ENCODE results near the gene MTHFD2L.
"Not testable (repeated sequence)": the region's sequence is repeated elsewhere in the genome, so short reads cannot be mapped to it uniquely, and the experiment has no call there.

Gene MTHFD2L

DNA sequence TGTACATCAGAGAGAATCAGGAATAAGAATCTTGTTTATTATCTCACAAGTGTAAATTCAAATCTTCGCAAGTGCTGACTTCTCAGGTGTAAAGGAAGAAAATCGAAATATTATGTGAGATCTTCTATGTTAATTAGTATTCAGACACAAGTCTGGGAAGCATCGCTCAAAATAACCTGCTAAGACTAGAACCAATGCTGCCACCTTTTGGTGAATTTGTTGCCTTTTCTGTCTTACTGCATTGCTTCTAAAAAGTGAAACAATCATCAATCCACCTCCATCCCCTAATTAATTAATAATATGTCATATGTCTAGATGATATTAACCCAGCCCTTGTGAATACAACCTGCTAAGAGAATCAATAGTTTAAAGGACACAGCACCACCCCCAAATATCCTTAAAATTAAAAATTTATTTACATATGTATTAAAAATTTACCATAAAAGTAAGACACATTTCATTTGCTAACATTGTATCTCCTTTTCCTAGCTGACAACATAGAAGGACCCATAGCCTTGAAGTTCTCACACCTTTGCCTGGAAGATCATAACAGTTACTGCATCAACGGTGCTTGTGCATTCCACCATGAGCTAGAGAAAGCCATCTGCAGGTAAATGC lies 153.9 kb downstream of the MTHFD2L start:
- peak; percentile 51 for DNase-seq

DNA sequence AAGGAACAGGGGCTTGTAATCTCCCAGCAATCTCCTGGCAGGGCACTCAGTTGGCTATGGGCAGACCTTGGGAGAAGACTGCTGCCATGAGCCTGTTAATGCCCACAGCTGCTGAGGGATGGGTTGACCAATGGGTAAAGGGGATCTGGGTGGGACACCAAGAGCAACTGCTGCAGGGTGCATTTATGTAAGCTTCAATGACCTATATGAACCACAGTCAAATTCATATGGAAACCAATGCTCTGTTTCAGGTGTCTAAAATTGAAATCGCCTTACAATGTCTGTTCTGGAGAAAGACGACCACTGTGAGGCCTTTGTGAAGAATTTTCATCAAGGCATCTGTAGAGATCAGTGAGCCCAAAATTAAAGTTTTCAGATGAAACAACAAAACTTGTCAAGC lies 156.4 kb downstream of the MTHFD2L start:
- DNase-seq, result no peak

DNA sequence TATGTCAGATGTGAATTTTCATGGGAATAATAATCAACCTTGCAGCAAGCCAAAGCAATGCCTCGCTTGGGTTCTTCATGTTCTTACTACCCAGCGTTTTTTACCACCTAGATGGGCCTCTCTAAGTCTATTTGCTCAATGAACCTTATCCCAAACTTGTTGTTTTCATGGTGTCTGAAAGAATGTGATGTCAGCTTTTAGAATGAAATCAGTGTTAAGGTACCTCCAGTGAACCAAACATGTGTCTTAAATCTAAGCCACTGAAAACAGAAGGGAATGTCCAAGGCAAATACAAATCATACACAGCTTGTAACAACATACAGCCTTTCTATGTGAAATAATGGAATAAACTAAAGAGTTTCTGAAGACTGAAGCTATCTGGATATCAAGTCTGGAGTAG lies 157.0 kb downstream of the MTHFD2L start:
- no peak for DNase-seq

DNA sequence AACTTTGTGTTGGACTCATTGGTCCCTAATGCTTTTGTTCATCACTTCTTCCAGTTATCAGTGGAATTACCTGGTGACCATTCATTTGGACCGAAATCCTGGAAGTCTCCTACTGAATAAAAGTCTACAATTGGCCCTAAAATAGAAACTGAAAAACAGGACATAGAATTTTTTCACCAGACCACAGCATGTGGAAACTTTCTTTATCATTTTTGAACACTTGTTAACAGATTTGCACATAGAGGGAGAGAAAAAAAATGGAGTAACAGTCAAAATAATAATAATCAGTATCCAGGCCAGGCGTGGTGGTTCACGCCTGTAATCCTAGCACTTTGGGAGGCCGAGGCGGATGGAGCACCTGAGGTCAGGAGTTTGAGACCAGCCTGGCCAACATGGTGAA lies 157.5 kb downstream of the MTHFD2L start:
- DNase-seq, result no peak

DNA sequence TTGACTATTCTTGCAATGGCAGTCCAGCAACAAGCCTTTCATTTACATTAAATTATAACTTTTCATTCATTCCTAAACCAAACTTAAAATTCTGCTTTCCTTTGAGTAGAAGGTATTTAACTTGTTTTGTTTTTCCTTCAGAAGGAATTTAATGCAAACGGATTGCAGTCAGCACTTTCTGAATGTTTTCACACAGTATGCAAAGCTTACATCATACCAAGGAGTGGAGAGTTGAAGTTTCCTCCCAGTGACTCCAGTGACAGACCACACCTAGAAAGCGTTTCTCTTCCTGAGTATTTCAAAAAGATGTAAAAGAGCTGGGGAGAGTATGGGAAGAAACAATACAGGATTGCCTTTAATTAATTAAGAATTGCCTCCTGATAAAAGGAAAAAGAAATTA lies 158.5 kb downstream of the MTHFD2L start:
- DNase-seq, result no peak

DNA sequence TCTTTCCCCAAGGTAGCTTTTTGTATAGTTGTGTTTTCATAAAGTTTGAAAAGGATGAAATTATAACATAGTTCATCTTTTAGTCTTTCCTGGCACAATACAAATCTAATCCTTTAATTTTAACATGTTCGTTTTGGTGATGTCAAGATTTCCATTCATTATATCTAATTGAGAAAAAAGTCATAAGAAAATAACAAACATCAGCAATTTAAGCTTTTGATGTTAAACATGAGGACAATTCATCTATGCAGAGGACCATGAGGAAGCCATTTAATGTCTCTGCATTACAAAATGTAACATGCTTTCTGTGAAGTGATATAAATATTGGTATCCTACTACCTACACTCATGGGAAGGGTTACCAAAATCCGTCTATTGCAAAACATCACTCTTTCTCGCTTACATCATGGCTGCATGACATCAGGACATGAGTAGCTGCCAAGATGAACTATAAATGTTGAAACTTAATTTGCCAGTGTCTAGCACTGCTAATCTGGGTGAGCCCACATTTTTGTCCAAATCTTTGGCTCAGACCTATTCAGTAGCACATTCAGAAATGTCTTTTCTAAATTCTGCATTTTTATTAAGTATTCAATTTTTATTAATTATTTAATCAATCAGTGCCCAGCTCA lies 159.8 kb downstream of the MTHFD2L start:
- no peak for DNase-seq

DNA sequence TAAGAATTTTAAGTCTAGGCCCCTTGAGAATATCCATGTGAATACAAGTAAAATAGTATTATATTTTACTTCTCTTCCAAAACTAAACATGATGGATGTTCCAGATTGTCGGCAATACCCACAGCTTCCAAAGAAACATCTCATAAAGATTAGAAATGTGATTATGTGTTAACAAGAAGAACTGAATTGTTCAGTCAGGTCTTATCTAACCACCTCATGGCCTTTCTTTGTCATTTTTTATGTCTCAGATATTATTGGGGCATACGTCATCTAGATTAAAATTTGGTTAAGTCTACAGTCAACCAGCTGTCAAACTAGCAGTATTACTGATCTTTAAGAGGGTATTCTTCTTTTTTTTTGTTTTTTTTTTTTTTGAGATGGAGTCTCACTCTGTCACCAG lies 160.4 kb downstream of the MTHFD2L start:
- no peak for DNase-seq

DNA sequence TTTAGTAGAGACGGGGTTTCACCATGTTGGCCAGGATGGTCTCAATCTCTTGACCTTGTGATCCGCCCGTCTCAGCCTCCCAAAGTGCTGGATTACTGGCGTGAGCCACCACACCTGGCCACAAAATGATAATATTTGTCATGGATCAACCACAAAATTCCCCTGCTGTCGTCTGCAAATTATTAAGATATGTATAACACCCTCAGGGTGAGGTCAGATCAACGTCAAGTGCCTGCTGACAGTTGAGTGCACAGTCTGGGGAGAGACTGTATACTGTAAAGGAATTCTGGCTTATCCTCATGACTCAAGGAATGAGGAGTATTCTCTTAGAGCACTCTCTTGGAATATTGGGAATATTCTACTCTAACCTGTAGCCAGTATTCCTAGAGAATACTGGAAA lies 161.6 kb downstream of the MTHFD2L start:
- DNase-seq, result no peak

DNA sequence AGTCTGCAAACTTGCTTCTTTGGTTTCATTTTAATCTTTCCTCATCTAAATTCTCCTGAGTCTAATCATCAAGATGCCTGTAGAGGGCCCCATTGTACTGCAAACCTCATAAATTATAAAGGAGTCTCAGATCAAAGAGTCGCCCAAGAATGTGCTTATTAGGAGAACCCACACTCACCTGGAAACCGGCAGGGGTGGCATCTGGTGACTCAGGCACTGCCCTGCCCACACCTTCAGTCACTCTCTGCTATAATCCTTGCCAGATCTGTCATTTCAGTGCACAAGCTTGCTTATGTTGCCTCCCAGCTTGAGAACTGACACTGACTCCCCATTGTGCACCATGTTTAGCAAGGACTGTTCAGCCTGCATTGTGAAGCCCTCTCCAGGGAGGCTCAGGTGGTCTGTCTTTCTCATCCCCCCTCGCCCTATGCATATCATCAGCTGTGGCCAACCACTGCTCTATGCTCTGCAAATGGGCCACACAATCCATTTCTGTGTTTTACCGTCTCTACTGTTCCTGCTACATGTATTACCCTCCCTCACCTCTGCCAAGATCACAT lies 162.7 kb downstream of the MTHFD2L start:
- peak; percentile 33 for DNase-seq

DNA sequence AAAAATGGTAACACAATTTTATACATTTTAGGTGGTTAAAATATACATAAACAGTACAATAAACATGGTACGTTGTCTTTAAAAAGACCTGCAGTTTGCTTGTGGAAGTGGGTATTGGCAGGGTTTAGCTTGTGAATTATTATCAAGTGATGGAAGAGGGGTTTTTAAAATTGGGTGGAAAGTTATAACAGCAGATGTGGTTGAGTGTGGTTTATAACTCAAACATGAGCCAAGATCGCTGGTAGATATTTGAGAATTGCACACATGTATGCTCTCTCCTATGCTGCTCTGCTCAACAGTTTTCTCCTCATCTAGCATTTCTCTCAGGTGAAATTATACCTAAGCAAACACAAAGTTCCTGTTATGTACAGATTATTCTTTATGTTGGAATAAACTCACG lies 164.4 kb downstream of the MTHFD2L start:
- DNase-seq, result no peak

DNA sequence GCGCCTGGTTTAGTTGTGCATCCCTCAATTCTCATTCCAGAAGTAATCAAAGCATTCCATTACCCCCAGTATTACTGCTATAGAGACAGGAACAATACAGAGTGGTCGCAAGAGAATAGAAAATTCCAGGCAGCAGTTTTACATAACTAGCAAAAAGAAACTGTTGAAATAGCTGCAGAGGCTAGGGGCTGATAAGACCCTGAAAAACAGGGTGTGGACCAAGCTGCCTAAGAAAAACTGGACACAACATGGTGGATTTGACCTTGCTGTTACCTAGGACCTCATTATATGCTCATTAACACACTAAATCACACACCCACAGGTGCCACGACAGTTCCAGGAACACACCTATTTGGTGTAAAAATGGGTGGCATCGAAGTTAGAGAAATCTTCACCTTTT lies 165.7 kb downstream of the MTHFD2L start:
- no peak for DNase-seq

DNA sequence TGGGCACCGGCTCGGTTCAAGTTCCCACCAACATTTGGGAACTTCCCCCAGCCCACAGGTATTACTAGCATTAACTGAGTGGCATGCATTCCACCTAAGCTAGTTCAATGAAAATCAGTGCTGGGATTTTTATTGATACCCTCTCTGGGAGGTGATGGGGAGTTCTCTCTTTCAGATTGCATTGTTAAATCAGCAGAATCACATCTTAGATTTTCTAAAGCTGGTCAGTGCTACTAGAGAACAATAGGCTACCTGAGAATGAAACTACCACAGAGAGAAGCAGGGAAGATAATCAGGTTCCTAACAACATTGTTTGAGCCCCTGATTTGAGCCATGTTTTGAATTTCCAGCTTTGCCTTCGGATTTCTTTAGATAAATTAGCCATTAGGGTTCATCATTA lies 166.3 kb downstream of the MTHFD2L start:
- DNase-seq, result no peak

DNA sequence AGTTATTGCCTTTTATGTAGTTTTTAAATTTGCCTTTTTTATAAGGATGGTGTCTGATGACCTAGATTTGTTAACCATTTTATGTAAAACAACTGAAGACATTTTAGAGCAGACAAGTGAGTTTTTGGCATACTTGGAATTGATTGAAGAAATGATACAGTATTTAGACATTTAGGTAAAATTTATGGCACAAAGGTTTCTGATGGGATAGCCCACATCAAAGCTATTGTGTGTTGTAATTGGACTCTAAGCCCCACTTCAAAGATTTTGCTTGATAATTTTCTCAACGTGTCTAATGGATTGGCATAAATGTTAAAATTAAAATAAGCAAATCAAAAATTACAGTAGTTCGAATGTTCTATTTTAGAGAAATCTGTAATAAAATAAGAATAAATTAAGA lies 168.0 kb downstream of the MTHFD2L start:
- no peak for DNase-seq

DNA sequence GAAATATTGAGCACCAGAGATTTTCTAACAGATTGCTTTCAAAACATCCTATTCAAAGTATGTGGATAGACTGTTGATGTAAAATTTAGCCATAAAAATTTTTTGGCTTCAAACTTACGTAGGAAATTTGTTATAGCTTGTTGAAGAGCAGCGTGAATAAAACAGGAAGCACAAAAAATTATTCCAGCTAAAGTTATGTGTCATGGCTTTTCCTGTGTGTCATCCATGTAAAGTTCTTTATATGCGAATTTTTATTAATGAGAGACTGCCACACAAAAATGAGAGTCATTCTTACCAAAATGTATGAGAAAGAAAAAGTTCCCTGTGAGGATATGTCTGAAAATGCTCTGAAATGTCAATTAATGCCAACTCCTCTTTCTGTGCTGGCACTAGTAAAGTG lies 169.8 kb downstream of the MTHFD2L start:
- DNase-seq, result no peak

DNA sequence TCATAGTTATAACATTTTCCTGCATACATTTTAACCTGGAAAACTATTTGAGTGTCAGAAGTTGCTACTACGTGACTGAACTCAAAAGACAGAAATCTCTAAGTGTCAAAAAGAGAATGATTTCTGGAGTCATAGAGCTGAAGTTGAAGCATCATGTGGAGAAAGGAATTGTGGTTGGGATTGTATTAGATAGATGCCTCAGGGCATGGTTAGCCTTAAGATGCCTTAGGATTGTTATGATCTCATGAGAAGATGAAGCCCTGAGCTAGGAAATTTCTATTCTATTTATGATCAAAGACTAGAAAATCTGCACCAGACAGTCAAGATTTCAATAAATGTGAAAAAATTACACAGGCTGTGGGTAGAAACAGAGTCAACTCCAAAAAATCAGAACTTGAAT lies 170.6 kb downstream of the MTHFD2L start:
- no peak for DNase-seq

DNA sequence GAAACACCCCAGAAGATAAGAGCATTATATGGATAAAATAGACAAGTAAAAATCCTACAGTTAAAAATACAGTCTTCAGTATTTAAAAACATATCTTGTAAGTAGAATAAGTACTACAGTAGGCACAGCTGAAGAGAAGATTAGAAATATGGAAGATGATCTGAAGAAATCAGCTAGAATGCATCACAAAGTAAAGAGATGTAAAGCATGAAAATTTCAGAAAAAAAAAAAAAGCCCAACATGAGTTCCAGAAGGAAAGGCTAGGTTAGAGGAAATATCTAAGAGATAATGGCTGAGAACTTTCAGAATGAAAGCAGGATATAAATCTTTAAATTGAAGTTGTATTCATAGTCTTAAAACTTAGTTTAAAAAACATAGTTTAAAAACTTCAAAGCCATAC lies 171.4 kb downstream of the MTHFD2L start:
- DNase-seq, result no peak

DNA sequence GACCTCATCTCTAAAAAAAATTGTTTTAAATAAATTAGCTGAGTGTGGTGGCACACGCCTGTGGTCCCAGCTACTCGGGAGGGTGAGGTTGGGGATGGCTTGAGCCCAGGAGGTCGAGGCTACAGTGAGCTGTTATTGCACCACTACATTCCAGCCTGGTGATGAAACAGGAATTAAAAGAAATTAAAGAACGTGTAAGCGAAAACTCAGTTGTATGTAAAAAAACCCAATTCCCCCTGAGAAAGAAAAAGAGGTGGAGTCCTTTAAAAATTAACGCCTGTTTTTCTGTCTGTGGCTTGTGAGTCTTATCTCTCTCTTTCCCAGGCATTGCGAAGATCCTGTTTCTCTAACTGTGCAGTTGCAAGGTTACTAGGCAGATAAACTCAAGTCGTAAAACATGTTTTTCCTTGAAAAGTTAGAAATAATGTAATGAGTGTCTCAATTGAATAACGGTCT lies 172.4 kb downstream of the MTHFD2L start:
- DNase-seq, result no peak

DNA sequence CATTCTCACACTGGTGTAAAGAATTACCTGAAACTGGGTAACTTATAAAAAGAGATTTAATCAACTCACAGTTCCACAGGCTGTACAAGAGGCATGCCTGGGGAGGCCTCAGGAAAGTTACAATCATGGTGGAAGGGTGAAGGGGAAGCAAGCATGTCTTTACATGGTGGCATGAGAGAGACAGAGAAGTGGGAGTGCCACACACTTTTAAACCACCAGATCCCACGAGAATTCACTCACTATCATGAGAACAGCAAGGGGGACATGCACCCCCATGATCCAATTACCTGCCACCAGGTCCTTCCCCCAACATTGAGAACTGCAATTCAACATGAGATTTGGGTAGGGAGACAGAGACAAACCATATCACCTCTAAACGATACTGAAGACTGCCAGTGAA lies 173.3 kb downstream of the MTHFD2L start:
- DNase-seq, result no peak

DNA sequence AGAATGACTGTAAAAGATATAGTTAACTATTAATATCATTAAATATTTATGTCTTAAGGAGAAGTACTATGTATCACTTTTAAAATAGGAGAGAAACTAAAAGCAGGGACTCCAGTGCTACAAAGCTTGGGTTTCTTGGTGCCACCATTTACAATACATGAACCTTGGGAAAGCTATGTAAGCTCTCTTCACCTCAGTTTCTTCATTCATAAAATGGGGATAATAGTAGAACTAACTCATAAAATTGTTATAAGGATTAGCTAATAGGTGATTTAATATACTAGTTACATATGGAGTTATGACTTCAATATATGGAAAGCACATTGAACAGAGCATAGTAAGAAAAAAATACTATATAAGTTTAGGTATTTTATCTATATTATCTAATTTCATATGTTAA lies 174.0 kb downstream of the MTHFD2L start:
- no peak for DNase-seq

DNA sequence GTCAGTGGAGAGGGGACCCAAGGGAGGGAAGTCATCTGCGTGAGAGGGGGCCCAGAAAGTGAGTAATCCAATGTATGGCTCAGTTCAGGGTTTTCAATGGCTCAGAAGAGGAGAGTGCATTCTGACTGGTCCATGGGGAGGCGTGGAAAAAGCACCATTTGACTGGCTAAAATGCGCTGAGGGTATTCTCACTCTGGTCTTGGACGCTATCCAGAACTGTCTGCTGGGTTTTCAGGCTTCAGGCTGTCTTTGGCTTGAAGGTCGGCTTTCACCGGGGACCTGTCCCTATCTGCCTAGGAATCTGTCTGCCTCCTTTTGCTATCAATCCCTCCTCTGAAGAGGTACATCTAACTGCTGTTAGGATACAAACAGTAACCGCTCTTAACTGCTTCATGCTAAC lies 176.7 kb downstream of the MTHFD2L start:
- no peak for DNase-seq

DNA sequence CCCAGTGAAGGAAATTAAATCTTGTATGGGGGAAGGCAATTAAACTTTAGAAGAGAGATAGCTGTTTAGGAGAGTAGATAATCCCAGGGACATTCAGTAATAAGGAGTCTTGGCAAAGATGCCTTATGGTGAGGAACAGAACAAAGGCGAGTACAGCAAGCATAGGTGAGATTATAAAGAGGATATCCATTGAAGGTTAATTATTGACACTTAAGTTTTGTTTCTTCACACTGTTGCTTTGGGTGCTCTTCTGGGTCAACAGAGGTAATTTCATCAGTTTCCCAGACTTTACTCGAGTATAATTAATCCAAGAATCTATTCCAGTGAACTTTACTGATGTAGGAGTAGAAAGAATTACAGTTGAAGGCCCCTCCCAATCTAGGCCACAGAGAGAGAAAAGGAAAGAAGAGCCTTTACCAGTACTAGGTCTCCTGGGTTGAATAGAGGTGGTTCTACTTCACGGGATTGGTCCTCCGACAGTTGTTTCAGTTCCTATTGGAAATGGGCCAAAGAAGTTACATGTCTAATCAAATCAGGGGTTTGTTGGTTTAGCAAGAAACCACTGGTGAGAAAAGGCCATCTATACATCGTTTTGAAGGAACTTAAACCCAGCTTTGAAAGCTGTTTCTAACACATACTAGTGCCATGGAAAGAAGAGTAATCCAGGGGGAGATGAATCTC lies 177.6 kb downstream of the MTHFD2L start:
- DNase-seq, result no peak

DNA sequence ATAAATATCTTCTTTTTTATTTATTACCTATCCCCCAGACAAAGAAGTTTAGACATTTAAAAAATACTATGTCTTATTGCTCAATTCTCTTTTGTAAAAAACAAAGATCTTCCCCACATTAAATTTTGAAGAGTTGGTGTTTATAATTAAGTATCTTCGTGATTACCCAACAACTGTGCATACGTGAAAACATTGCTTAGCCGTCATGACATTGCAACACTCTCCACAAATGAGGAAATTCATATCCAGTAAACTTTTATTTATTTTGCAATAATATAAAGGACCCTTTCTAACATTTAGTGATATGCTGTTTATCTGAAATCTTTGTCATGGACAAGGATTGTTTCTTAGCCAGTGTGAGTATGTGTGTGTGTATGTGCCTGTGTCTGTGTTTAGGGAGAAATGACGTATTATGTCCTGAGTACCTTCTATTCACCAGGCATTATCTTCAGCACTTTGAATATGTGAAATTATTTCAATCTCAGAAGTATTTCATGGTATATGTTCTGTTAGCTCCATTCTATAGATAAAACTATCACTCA lies 180.9 kb downstream of the MTHFD2L start:
- DNase-seq, result no peak

DNA sequence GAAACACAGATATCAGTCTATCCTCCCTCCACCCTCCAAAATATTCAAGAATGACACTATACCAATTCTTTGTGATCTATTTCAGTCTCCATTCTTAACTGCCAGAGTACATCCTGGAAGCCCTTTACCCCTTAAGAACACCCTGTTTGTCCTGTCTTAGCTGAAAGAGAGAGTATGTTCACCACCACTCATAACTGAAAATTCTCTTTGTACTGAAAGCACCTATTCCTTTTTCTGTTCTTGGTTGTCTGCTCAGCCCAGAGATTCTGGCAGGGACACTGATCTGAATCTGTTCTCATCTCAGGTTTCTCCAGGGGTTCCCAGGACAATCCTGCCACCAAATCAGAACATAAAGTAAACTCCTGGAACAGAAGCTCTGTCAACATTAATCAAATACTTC lies 181.6 kb downstream of the MTHFD2L start:
- no peak for DNase-seq

DNA sequence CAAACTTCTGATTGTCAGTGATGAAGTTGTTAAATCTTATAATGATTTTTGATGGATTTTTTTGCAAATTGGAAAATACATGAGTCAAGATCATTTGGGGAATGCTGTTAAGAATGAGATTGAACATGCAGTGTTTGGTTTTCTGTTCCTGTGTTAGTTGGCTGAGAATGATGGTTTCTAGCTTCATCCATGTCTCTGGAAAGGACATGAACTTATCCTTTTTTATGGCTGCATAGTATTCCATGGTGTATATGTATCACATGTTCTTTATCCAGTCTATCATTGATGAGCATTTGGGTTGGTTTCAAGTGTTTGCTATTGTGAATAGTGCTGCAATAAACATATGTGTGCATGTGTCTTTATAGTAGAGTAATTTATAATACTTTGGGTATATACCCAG lies 182.5 kb downstream of the MTHFD2L start:
- not testable (repeated sequence) for DNase-seq

All from NCI-H146 (cell line).